Parathyroid adenoma (tissue), 2 donors: ENCODE results near the gene OVCH2.

Source experiments
- H2AFZ ChIP-seq: fragments of 300-600 bp; sonication (generic); one replicate; pipeline ENCODE4 v1.7.0; 2017; ENCODE audit warnings: antibody characterized with exemption, mild to moderate bottlenecking
- H3K27ac ChIP-seq: fragments of 300-600 bp; sonication (generic); one replicate; pipeline ENCODE4 v1.7.0; 2017
- H3K27me3 ChIP-seq: fragments of 300-600 bp; sonication (generic); one replicate; pipeline ENCODE4 v1.7.0; 2017; ENCODE audit warnings: low read length; ENCODE audit not compliant: control insufficient read depth, insufficient read depth
- H3K36me3 ChIP-seq: fragments of 300-600 bp; sonication (generic); one replicate; pipeline ENCODE4 v1.7.0; 2017; ENCODE audit warnings: low read length; ENCODE audit not compliant: control insufficient read depth, insufficient read depth
- H3K4me1 ChIP-seq: fragments of 300-600 bp; sonication (generic); one replicate; pipeline ENCODE4 v1.7.0; 2017; ENCODE audit warnings: control low read depth
- H3K4me2 ChIP-seq: fragments of 300-600 bp; sonication (generic); one replicate; pipeline ENCODE4 v1.7.0; 2017; ENCODE audit warnings: low read length
- H3K4me3 ChIP-seq: fragments of 300-600 bp; sonication (generic); one replicate; pipeline ENCODE4 v1.7.0; 2017; ENCODE audit warnings: low read depth, low read length
- H3K79me2 ChIP-seq: fragments of 300-600 bp; sonication (generic); one replicate; pipeline ENCODE4 v1.7.0; 2017; ENCODE audit warnings: control low read depth
- H3K9ac ChIP-seq: fragments of 300-600 bp; sonication (generic); one replicate; pipeline ENCODE4 v1.7.0; 2017; ENCODE audit warnings: mild to moderate bottlenecking
- H3K9me3 ChIP-seq: fragments of 300-600 bp; sonication (generic); one replicate; pipeline ENCODE4 v1.7.0; 2017; ENCODE audit warnings: low read length; ENCODE audit not compliant: control insufficient read depth
- CTCF ChIP-seq: fragments of 300-600 bp; sonication (generic); IDR thresholded peaks from one replicate; pipeline ENCODE4 v1.7.0; 2017; ENCODE audit warnings: antibody characterized with exemption, mild to moderate bottlenecking
- donor health status: primary hyperparathyroidism.

Gene OVCH2

GRCh38 chr11:7683571-7683970, 22.7 kb downstream of the OVCH2 start:
- Histone ChIP-seq H3K36me3 (no peaks in the 10 kb centered on the region), H3K79me2 (no peaks in the 10 kb centered on the region), H3K27ac (no peak overlapping the region), H2AFZ (no peak overlapping the region), H3K9me3 (no peaks in the 10 kb centered on the region), H3K9ac (no peak overlapping the region), H3K4me3 (no peak overlapping the region), H3K27me3 (no peaks in the 10 kb centered on the region), H3K4me2 (no peak overlapping the region), H3K4me1 (peaks cover 3% of the 10 kb centered on the region)
- TF ChIP-seq CTCF, result no peak

GRCh38 chr11:7677796-7678201, 28.5 kb downstream of the OVCH2 start:
- Histone ChIP-seq H3K4me2 (no peak overlapping the region), H3K27ac (no peak overlapping the region)
- TF ChIP-seq CTCF, result no peak

GRCh38 chr11:7677071-7677470, 29.2 kb downstream of the OVCH2 start:
- no peaks in the 10 kb centered on the region for H3K9me3 ChIP-seq
- no peak overlapping the region for H3K4me2 ChIP-seq
- no peak overlapping the region for H2AFZ ChIP-seq
- no peak overlapping the region for H3K9ac ChIP-seq
- no peak overlapping the region for H3K27ac ChIP-seq
- H3K79me2 ChIP-seq, result no peaks in the 10 kb centered on the region
- peaks cover 6% of the 10 kb centered on the region for H3K4me1 ChIP-seq
- no peaks in the 10 kb centered on the region for H3K36me3 ChIP-seq
- H3K27me3 ChIP-seq, result no peaks in the 10 kb centered on the region
- no peak for TF ChIP-seq CTCF
- H3K4me3 ChIP-seq, result no peak overlapping the region

More at GRCh38 chr11:7677796-7678201, 28.5 kb downstream of the OVCH2 start:
- Histone ChIP-seq H3K27me3 (no peaks in the 10 kb centered on the region), H3K9ac (no peak overlapping the region), H3K9me3 (no peaks in the 10 kb centered on the region), H3K36me3 (no peaks in the 10 kb centered on the region), H2AFZ (no peak overlapping the region), H3K4me1 (peaks cover 2% of the 10 kb centered on the region), H3K4me3 (no peak overlapping the region), H3K79me2 (no peaks in the 10 kb centered on the region)

GRCh38 chr11:7675631-7676030, 30.6 kb downstream of the OVCH2 start:
- no peak overlapping the region for H3K27ac ChIP-seq
- no peaks in the 10 kb centered on the region for H3K27me3 ChIP-seq
- H3K36me3 ChIP-seq, result no peaks in the 10 kb centered on the region
- H3K4me1 ChIP-seq, result peaks cover 20% of the 10 kb centered on the region
- no peak overlapping the region for H3K9ac ChIP-seq
- no peak overlapping the region for H3K4me3 ChIP-seq
- no peak overlapping the region for H2AFZ ChIP-seq
- H3K4me2 ChIP-seq, result no peak overlapping the region
- no peak for TF ChIP-seq CTCF
- no peaks in the 10 kb centered on the region for H3K79me2 ChIP-seq
- no peaks in the 10 kb centered on the region for H3K9me3 ChIP-seq

GRCh38 chr11:7673724-7674434, 32.4 kb downstream of the OVCH2 start:
- Histone ChIP-seq H3K79me2 (no peaks in the 10 kb centered on the region), H3K9ac (peak overlapping the region; percentile 84), H3K36me3 (no peaks in the 10 kb centered on the region), H3K9me3 (no peaks in the 10 kb centered on the region), H3K4me3 (peak overlapping the region; percentile 63), H3K4me1 (peaks cover 24% of the 10 kb centered on the region), H2AFZ (peak overlapping the region; percentile 91), H3K27ac (peak overlapping the region; percentile 91), H3K27me3 (no peaks in the 10 kb centered on the region), H3K4me2 (peak overlapping the region; percentile 74)
- no peak for TF ChIP-seq CTCF
